Neutrophil (primary cell): ENCODE data around the gene TLN1.

Experiments
- H3K27ac ChIP-seq: fragments of 200-600 bp; sonication (generic); 2 replicates; pipeline ENCODE4 v1.5.1; 2016; ENCODE audit warnings: mild to moderate bottlenecking, moderate library complexity
- H3K27me3 ChIP-seq: fragments of 200-600 bp; sonication (generic); 2 replicates; pipeline ENCODE4 v1.6.0; 2016; ENCODE audit warnings: mild to moderate bottlenecking
- H3K36me3 ChIP-seq: fragments of 200-600 bp; sonication (generic); 2 replicates; pipeline ENCODE4 v1.5.1; 2017
- H3K4me1 ChIP-seq, 2 experiments: fragments of 200-600 bp in 1 of 2; sonication (generic) in 1 of 2; 1 replicate in 1 of 2; 2 replicates in 1 of 2; pipeline versions ENCODE4 v1.5.1 to v1.6.1; 2013 to 2016; ENCODE audit warnings: low read depth in 1 of 2, low read length in 1 of 2, mild to moderate bottlenecking in 1 of 2, moderate library complexity in 1 of 2; ENCODE audit not compliant: control insufficient read depth in 1 of 2, insufficient read depth in 1 of 2
- H3K4me3 ChIP-seq, 2 experiments: fragments of 200-600 bp in 1 of 2; sonication (generic) in 1 of 2; 1 replicate in 1 of 2; 2 replicates in 1 of 2; pipeline ENCODE4 v1.5.1; 2013 to 2016; ENCODE audit warnings: low read depth in 1 of 2, low read length in 1 of 2, mild to moderate bottlenecking in 1 of 2, moderate library complexity in 1 of 2
- H3K9me3 ChIP-seq: fragments of 200-600 bp; sonication (generic); 2 replicates; pipeline ENCODE4 v1.5.1; 2016
- TF ChIP-seq, protein P1 (sequence below): fragments of 200-600 bp; sonication (generic); IDR thresholded peaks from 2 replicates; pipeline ENCODE4 v1.5.1; 2016; ENCODE audit warnings: antibody characterized with exemption

TLN1 gene

DNA sequence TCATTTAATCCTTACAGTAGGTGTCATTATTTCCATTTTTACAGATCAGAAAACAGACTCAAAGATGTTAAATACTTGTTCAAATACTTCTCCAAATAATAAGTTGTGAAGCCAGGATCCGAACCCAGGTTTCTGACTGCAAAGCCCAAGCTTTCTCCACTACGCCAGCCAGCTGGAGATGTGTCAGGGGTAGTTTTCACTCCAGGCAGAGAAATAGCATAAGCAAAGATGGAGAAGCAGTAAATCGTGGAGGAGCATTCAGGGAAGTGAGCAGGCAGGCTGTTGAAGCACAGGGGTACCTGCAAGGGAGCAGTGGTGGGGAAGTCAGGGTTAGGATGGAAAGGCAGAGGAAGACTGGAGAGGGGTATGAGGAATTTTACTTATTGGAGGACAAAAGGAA, 2.9 kb downstream of the TLN1 start:
- no peaks in the 10 kb centered on the region for H3K9me3 ChIP-seq
- H3K36me3 ChIP-seq: peaks cover 52% of the 10 kb centered on the region
- peaks cover 49 to 62% of the 10 kb centered on the region in 2 experiments for H3K4me1 ChIP-seq
- no peaks in the 10 kb centered on the region for H3K27me3 ChIP-seq
- peak overlapping the region; percentile 99 for H3K27ac ChIP-seq
- TF ChIP-seq, protein P1, sequence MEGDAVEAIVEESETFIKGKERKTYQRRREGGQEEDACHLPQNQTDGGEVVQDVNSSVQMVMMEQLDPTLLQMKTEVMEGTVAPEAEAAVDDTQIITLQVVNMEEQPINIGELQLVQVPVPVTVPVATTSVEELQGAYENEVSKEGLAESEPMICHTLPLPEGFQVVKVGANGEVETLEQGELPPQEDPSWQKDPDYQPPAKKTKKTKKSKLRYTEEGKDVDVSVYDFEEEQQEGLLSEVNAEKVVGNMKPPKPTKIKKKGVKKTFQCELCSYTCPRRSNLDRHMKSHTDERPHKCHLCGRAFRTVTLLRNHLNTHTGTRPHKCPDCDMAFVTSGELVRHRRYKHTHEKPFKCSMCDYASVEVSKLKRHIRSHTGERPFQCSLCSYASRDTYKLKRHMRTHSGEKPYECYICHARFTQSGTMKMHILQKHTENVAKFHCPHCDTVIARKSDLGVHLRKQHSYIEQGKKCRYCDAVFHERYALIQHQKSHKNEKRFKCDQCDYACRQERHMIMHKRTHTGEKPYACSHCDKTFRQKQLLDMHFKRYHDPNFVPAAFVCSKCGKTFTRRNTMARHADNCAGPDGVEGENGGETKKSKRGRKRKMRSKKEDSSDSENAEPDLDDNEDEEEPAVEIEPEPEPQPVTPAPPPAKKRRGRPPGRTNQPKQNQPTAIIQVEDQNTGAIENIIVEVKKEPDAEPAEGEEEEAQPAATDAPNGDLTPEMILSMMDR: no peak
- H3K4me3 ChIP-seq: peak overlapping the region; percentile 93 to 94

DNA sequence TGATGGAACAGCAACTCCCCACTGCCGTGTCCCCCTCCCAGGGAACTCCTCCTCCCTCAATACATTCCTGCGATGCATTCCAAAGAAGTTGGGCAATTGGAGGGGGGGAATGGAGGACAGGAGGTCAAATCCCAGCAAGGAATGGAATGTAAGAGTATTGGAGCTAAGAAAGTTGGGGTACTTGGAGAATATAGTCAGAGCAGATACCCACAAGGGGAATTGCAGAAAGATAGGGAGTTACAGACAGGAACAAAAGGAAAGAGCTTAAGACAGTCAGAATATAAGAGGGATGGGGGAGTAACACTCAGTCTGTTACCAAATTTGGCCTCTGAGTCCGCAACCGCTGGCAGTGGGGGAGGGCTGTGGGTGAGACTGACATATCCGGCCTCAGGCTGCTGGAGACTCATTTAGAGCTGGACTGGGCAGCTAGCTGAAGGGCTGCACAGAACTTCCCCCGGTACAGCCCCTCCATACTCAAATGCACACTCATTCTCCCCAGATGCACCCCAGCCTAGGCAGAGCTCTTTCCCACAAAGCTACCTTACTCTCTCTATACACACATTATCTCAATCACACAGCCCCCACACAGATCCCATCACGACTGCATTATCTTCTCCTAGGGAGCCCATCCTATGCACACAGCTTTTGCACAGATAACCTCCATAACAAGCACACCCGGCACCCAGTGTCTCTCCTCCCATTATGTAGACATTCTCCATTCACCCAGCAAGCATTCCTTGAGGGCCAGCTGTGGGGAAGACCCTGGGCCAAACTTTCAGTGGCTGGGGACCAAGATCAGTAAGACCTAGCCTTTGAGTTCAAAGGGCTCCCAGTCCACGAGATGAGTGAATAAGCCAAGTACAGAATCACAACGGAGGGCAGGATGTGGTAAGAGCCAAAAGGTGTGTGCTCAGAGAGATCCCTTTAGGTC, 3.7 kb downstream of the TLN1 start:
- no peaks in the 10 kb centered on the region for H3K27me3 ChIP-seq
- H3K27ac ChIP-seq: peak overlapping the region; percentile 99
- H3K9me3 ChIP-seq: no peaks in the 10 kb centered on the region
- H3K36me3 ChIP-seq: peaks cover 60% of the 10 kb centered on the region
- TF ChIP-seq, protein P1: no peak
- peak overlapping the region; percentile 93 to 94 for H3K4me3 ChIP-seq
- H3K4me1 ChIP-seq: peaks cover 43 to 58% of the 10 kb centered on the region in 2 experiments

DNA sequence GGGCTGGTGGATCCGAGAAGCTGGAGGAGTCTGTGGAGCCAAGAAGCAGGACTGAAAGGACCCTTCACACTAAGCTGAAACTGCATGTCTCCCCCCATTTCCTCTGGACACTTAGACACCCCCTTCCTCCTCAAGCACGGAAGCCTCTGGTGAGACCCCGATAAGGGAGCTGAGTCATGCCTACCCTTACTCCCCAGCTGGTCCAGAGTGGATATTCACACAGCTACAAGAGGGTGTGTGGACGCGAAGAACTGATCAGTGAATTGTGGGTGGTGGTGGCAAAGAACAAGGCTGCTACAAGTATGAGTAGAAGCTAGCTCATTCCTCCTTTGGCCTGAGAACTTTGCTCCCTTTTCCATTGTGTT, 4.3 kb downstream of the TLN1 start:
- Histone ChIP-seq H3K27ac (peak overlapping the region; percentile 99), H3K36me3 (peaks cover 66% of the 10 kb centered on the region), H3K4me3 (peak overlapping the region; percentile 93 to 94), H3K27me3 (no peaks in the 10 kb centered on the region), H3K9me3 (no peaks in the 10 kb centered on the region), H3K4me1 (peaks cover 36 to 52% of the 10 kb centered on the region in 2 experiments)
- TF ChIP-seq, protein P1: no peak

DNA sequence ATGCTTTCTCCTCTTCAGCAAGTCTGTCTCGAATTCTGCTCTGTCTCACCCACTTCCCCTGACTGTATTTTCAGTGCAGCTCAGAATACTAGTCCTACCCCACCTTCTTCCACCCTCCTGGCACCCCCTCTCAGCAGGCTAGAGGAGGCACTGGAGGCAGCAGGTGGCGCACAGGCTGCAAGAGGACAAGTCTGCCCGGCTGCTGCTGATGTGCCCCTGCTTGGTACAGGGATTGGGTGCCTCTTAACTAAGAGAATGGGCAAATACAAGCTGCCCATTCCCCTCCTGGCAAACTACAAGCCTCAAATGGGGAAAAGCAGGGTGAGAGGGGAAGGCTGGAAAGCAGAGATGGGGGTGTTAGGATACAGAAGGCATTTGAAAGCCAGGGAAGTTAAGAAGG, 5.1 kb downstream of the TLN1 start:
- TF ChIP-seq, protein P1: no peak
- H3K36me3 ChIP-seq: peaks cover 73% of the 10 kb centered on the region
- H3K4me3 ChIP-seq: peak overlapping the region in 1 of 2 experiments; percentile 4

DNA sequence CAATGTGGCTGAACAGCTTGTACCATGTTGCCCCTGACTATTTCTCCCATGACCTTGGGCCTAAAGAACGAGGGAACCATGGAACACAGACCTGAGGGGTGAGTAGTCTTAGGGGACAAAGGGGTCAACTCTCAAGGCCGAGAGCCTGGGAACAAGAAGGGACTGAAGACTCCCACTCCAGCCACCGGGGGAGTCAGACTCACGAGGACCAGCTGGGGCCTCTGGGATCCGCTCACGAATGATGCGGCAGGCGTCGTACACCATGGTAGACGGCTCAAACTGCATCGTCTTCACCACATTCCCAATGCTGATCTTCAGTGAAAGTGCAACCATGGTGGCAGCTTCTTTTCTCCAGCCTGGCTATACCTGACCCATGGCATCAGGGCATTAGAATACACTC, 6.6 kb downstream of the TLN1 start:
- H3K27ac ChIP-seq: peak overlapping the region; percentile 7

More for the DNA sequence above, 5.1 kb downstream of the TLN1 start:
- peaks cover 35 to 51% of the 10 kb centered on the region in 2 experiments for H3K4me1 ChIP-seq
- peak overlapping the region; percentile 99 for H3K27ac ChIP-seq
- no peaks in the 10 kb centered on the region for H3K9me3 ChIP-seq
- no peaks in the 10 kb centered on the region for H3K27me3 ChIP-seq

More for the DNA sequence above, 6.6 kb downstream of the TLN1 start:
- Histone ChIP-seq H3K4me1 (peaks cover 35 to 38% of the 10 kb centered on the region in 2 experiments), H3K4me3 (no peak overlapping the region), H3K27me3 (no peaks in the 10 kb centered on the region), H3K9me3 (no peaks in the 10 kb centered on the region), H3K36me3 (peaks cover 89% of the 10 kb centered on the region)
- TF ChIP-seq, protein P1: no peak
